ENCODE measurements around the gene KIF11.
A peak's percentile ranks its signal among the peaks of the same experiment; 100 is the strongest.

Gene KIF11

GRCh38 chr10:92571649-92572048, 21.3 kb upstream of the KIF11 start:
- H3K4ac ChIP-seq (ENCODE audit: low read depth in 1 of 2, low read length in 2 of 2) = no peak overlapping the region
- no peak overlapping the region for H2BK5ac ChIP-seq (ENCODE audit: low read depth, low read length, poor library complexity, severe bottlenecking)
- H3K23ac ChIP-seq (ENCODE audit: low read length in 2 of 2) = no peak overlapping the region
- H3K4me2 ChIP-seq (ENCODE audit: low read length, poor library complexity, severe bottlenecking) = no peak overlapping the region
- no peak overlapping the region for H4K8ac ChIP-seq (ENCODE audit: low read length)
- 58% methylated on average over 2 of the region's 2 CpGs for WGBS
- peaks cover 15% of the 10 kb centered on the region for H3K79me1 ChIP-seq (replicated peaks; ENCODE audit: low read length, poor library complexity, severe bottlenecking)
- no peaks in the 10 kb centered on the region for H3K9me3 ChIP-seq (ENCODE audit: control insufficient read depth, low read length)
- no peak overlapping the region for H2BK120ac ChIP-seq (ENCODE audit: low read depth, low read length)
- peak overlapping the region; percentile 97 for H3K9ac ChIP-seq (ENCODE audit: low read length)
- H3K4me1 ChIP-seq (ENCODE audit: control insufficient read depth, insufficient read depth, low read depth, low read length) = peaks cover 7% of the 10 kb centered on the region
- H3K14ac ChIP-seq (ENCODE audit: low read length in 2 of 2) = no peak overlapping the region
- no peaks in the 10 kb centered on the region for H3K27me3 ChIP-seq (ENCODE audit: control insufficient read depth in 1 of 2, insufficient read depth in 1 of 2, low read length in 2 of 2)
- DNase-seq = peak; percentile 38
- no peaks in the 10 kb centered on the region for H3K36me3 ChIP-seq (ENCODE audit: control insufficient read depth in 1 of 2, insufficient read depth in 2 of 2, low read depth in 1 of 2, low read length in 2 of 2)
- peak overlapping the region in 1 of 2 experiments; percentile 94 for H3K4me3 ChIP-seq (ENCODE audit: insufficient read depth in 1 of 2, low read depth in 1 of 2, low read length in 2 of 2)
- no peak overlapping the region for H2BK12ac ChIP-seq (ENCODE audit: low read length in 2 of 2)
- no peak overlapping the region for H2AK5ac ChIP-seq (ENCODE audit: low read length, severe bottlenecking)
- H4K91ac ChIP-seq (ENCODE audit: low read length) = no peak overlapping the region
- no peak overlapping the region for H3K18ac ChIP-seq (ENCODE audit: low read depth in 1 of 2, low read length in 2 of 2)
- no peak overlapping the region for H2AFZ ChIP-seq (ENCODE audit: low read depth, low read length)
- no peak overlapping the region for H2BK15ac ChIP-seq (ENCODE audit: low read depth, poor library complexity, severe bottlenecking)
- H3K27ac ChIP-seq (ENCODE audit: low read length, poor library complexity, severe bottlenecking) = no peak overlapping the region

GRCh38 chr10:92572362-92573090, 20.4 kb upstream of the KIF11 start:
- peak overlapping the region; percentile 50 for H3K4me2 ChIP-seq (ENCODE audit: low read length, poor library complexity, severe bottlenecking)
- no peak overlapping the region for H2BK15ac ChIP-seq (ENCODE audit: low read depth, poor library complexity, severe bottlenecking)
- peak overlapping the region in 1 of 2 experiments; percentile 54 for H3K23ac ChIP-seq (ENCODE audit: low read length in 2 of 2)
- no peak overlapping the region for H2AK5ac ChIP-seq (ENCODE audit: low read length, severe bottlenecking)
- no peaks in the 10 kb centered on the region for H3K9me3 ChIP-seq (ENCODE audit: control insufficient read depth, low read length)
- 42% methylated on average over 8 of the region's 8 CpGs for WGBS
- H3K27ac ChIP-seq (ENCODE audit: low read length, poor library complexity, severe bottlenecking) = no peak overlapping the region
- peak overlapping the region; percentile 24 to 94 for H3K4me3 ChIP-seq (ENCODE audit: insufficient read depth in 1 of 2, low read depth in 1 of 2, low read length in 2 of 2)
- peak overlapping the region in 1 of 2 experiments; percentile 5 for H3K18ac ChIP-seq (ENCODE audit: low read depth in 1 of 2, low read length in 2 of 2)
- H2BK12ac ChIP-seq (ENCODE audit: low read length in 2 of 2) = peak overlapping the region; percentile 7 to 25
- peak overlapping the region; percentile 97 for H3K9ac ChIP-seq (ENCODE audit: low read length)
- no peak overlapping the region for H2AFZ ChIP-seq (ENCODE audit: low read depth, low read length)
- no peak overlapping the region for H3K4ac ChIP-seq (ENCODE audit: low read depth in 1 of 2, low read length in 2 of 2)
- no peak for DNase-seq
- peaks cover 7% of the 10 kb centered on the region for H3K4me1 ChIP-seq (ENCODE audit: control insufficient read depth, insufficient read depth, low read depth, low read length)
- H4K8ac ChIP-seq (ENCODE audit: low read length) = peak overlapping the region; percentile 47
- no peak overlapping the region for H2BK120ac ChIP-seq (ENCODE audit: low read depth, low read length)
- H3K27me3 ChIP-seq (ENCODE audit: control insufficient read depth in 1 of 2, insufficient read depth in 1 of 2, low read length in 2 of 2) = no peaks in the 10 kb centered on the region
- H3K79me1 ChIP-seq (replicated peaks; ENCODE audit: low read length, poor library complexity, severe bottlenecking) = peaks cover 10% of the 10 kb centered on the region
- no peak overlapping the region for H3K14ac ChIP-seq (ENCODE audit: low read length in 2 of 2)
- H3K36me3 ChIP-seq (ENCODE audit: control insufficient read depth in 1 of 2, insufficient read depth in 2 of 2, low read depth in 1 of 2, low read length in 2 of 2) = no peaks in the 10 kb centered on the region
- H4K91ac ChIP-seq (ENCODE audit: low read length) = no peak overlapping the region
- H2BK5ac ChIP-seq (ENCODE audit: low read depth, low read length, poor library complexity, severe bottlenecking) = no peak overlapping the region

- no peak overlapping the region for H2AK5ac ChIP-seq (ENCODE audit: low read length, severe bottlenecking)
- peak overlapping the region; percentile 96 for H2BK5ac ChIP-seq (ENCODE audit: low read depth, low read length, poor library complexity, severe bottlenecking)
- peak overlapping the region; percentile 97 for H3K9ac ChIP-seq (ENCODE audit: low read length)
- H3K4me1 ChIP-seq (ENCODE audit: control insufficient read depth, insufficient read depth, low read depth, low read length) = peaks cover 4% of the 10 kb centered on the region
- peak overlapping the region; percentile 97 for H4K8ac ChIP-seq (ENCODE audit: low read length)
- peak overlapping the region in 1 of 2 experiments; percentile 67 for H2BK12ac ChIP-seq (ENCODE audit: low read length in 2 of 2)
- no peaks in the 10 kb centered on the region for H3K36me3 ChIP-seq (ENCODE audit: control insufficient read depth in 1 of 2, insufficient read depth in 2 of 2, low read depth in 1 of 2, low read length in 2 of 2)
- DNase-seq = peak; percentile 68
- H3K9me3 ChIP-seq (ENCODE audit: control insufficient read depth, low read length) = no peaks in the 10 kb centered on the region
- H3K4ac ChIP-seq (ENCODE audit: low read depth in 1 of 2, low read length in 2 of 2) = peak overlapping the region; percentile 85 to 92
- peak overlapping the region; percentile 98 to 99 for H3K18ac ChIP-seq (ENCODE audit: low read depth in 1 of 2, low read length in 2 of 2)
- H3K14ac ChIP-seq (ENCODE audit: low read length in 2 of 2) = peak overlapping the region in 1 of 2 experiments; percentile 98
- peak overlapping the region; percentile 96 for H2AFZ ChIP-seq (ENCODE audit: low read depth, low read length)
- H3K27ac ChIP-seq (ENCODE audit: low read length, poor library complexity, severe bottlenecking) = peak overlapping the region; percentile 80
- peak overlapping the region; percentile 52 for H2BK120ac ChIP-seq (ENCODE audit: low read depth, low read length)
- H3K4me2 ChIP-seq (ENCODE audit: low read length, poor library complexity, severe bottlenecking) = peak overlapping the region; percentile 50
- peaks cover 7% of the 10 kb centered on the region for H3K79me1 ChIP-seq (replicated peaks; ENCODE audit: low read length, poor library complexity, severe bottlenecking)
- peak overlapping the region in 1 of 2 experiments; percentile 23 for H3K23ac ChIP-seq (ENCODE audit: low read length in 2 of 2)
- peak overlapping the region; percentile 92 for H4K91ac ChIP-seq (ENCODE audit: low read length)
- no peaks in the 10 kb centered on the region for H3K27me3 ChIP-seq (ENCODE audit: control insufficient read depth in 1 of 2, insufficient read depth in 1 of 2, low read length in 2 of 2)
- H3K4me3 ChIP-seq (ENCODE audit: insufficient read depth in 1 of 2, low read depth in 1 of 2, low read length in 2 of 2) = peak overlapping the region; percentile 90 to 94
- WGBS = under 1% methylated on average over 55 of the region's 56 CpGs
- H2BK15ac ChIP-seq (ENCODE audit: low read depth, poor library complexity, severe bottlenecking) = peak overlapping the region; percentile 86
Observed at GRCh38 chr10:92573091-92573797, 19.7 kb upstream of the KIF11 start.
